Loucy (cell line): Measurements from ENCODE around the gene GPC2.
"Not testable (repeated sequence)": the region's sequence is repeated elsewhere in the genome, so short reads cannot be mapped to it uniquely, and the experiment has no call there.

Source experiments
- H2AFZ ChIP-seq: fragments of 200-600 bp; sonication (generic); 2 replicates; pipeline ENCODE4 v1.6.0; 2016; ENCODE audit warnings: antibody characterized with exemption, mild to moderate bottlenecking, low read length, moderate library complexity
- H3F3A ChIP-seq: fragments of 200-600 bp; 2 replicates; pipeline ENCODE4 v1.6.0; 2016; ENCODE audit warnings: antibody characterized with exemption, low read depth, mild to moderate bottlenecking
- H3K27me3 ChIP-seq: fragments of 200-600 bp; sonication (generic); 2 replicates; pipeline ENCODE4 v1.6.1; 2014; ENCODE audit warnings: low read length, mild to moderate bottlenecking; ENCODE audit not compliant: insufficient read depth, poor library complexity, severe bottlenecking
- H3K36me3 ChIP-seq: fragments of 200-600 bp; sonication (generic); 2 replicates; pipeline ENCODE4 v1.6.1; 2016; ENCODE audit warnings: low read length; ENCODE audit not compliant: insufficient read depth
- H3K4me1 ChIP-seq: fragments of 200-600 bp; sonication (generic); 2 replicates; pipeline ENCODE4 v1.5.1; 2014; ENCODE audit warnings: low read length, mild to moderate bottlenecking; ENCODE audit not compliant: insufficient read depth, poor library complexity, severe bottlenecking
- H3K4me2 ChIP-seq: fragments of 200-600 bp; sonication (generic); 2 replicates; pipeline ENCODE4 v1.6.0; 2014; ENCODE audit warnings: antibody characterized with exemption, low read length, low read depth, mild to moderate bottlenecking; ENCODE audit not compliant: poor library complexity, severe bottlenecking
- H3K4me3 ChIP-seq: fragments of 200-600 bp; sonication (generic); 2 replicates; pipeline ENCODE4 v1.5.1; 2014; ENCODE audit warnings: low read length, mild to moderate bottlenecking, mixed read lengths; ENCODE audit not compliant: poor library complexity, severe bottlenecking
- H3K79me2 ChIP-seq: fragments of 200-600 bp; sonication (generic); 2 replicates; pipeline ENCODE4 v1.6.1; 2014; ENCODE audit warnings: low read length; ENCODE audit not compliant: insufficient read depth
- H3K9ac ChIP-seq: fragments of 200-600 bp; sonication (generic); 2 replicates; pipeline ENCODE4 v1.6.0; 2014; ENCODE audit warnings: mild to moderate bottlenecking, low read depth, low read length, moderate library complexity; ENCODE audit not compliant: poor library complexity, severe bottlenecking
- H3K9me2 ChIP-seq: fragments of 200-600 bp; sonication (generic); replicated peaks from 2 replicates; pipeline ENCODE4 v1.6.1; 2016; ENCODE audit warnings: low read depth, low read length, mixed read lengths
- H3K9me3 ChIP-seq: fragments of 200-600 bp; sonication (generic); 2 replicates; pipeline ENCODE4 v1.6.1; 2014; ENCODE audit warnings: mild to moderate bottlenecking, antibody characterized with exemption, low read length, low read depth; ENCODE audit not compliant: insufficient read depth
- H4K20me1 ChIP-seq: fragments of 200-600 bp; sonication (generic); 2 replicates; pipeline ENCODE4 v1.6.0; 2014; ENCODE audit warnings: antibody characterized with exemption, low read length, mild to moderate bottlenecking; ENCODE audit not compliant: insufficient read depth, poor library complexity, severe bottlenecking
- CTCF ChIP-seq: fragments of 200-600 bp; sonication (generic); conservative IDR thresholded peaks from 2 replicates; pipeline ENCODE4 v1.5.1; 2014; ENCODE audit warnings: mild to moderate bottlenecking, antibody characterized with exemption, low read length
- EZH2phosphoT487 ChIP-seq: fragments of 200-600 bp; IDR thresholded peaks from 2 replicates; pipeline ENCODE4 v1.6.1; 2018; ENCODE audit warnings: antibody characterized with exemption, mild to moderate bottlenecking, moderate library complexity, borderline replicate concordance

GPC2 gene

DNA sequence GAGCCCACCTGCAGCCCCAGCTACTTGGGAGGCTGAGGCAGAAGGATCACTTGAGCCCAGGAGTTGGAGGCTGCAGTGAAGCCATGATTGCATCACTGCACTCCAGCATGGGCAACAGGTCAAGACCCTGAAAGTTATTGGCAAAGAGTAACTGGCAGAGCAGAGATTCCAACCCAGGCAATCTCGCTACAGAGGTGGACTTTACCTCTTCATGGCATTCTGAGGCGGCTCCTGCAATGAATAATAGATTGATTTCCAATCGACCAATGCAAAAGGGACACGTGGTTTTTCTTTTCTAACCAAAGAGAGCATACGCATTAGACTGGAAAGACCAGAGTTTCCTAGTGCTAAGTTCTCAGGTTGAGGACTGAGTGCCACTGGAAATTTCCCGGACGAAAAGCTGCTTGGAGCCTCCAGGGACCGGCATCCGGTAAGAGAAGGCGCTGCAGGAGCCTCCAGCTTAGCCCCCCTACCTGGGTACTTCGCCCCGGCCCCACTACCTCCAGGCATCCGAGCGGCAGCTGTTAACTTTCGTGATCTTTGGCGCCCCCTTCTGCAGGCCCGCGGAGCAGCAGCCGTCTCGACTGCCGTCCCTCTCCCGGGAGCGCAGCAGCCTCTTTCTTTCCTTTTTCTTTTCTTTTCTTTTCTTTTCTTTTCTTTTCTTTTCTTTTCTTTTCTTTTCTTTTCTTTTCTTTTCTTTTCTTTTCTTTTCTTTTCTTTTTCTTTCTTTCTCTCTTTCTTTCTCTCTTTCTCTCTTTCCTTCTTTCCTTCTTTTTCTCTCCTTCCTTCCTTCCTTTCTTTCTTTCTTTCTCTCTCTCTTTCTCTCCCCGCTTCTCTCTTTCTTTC is 46.4 kb downstream of the GPC2 start:
- no peaks in the 10 kb centered on the region for H3K27me3 ChIP-seq
- peak overlapping the region; percentile 66 for H3K4me3 ChIP-seq
- no peaks in the 10 kb centered on the region for H3K9me2 ChIP-seq
- peak overlapping the region; percentile 81 for H3K4me2 ChIP-seq
- TF ChIP-seq EZH2phosphoT487 (no peak), CTCF (peak; percentile 76)
- no peaks in the 10 kb centered on the region for H3K36me3 ChIP-seq
- H4K20me1 ChIP-seq, result no peaks in the 10 kb centered on the region
- peaks cover 12% of the 10 kb centered on the region for H3K4me1 ChIP-seq
- H2AFZ ChIP-seq, result peak overlapping the region; percentile 89
- no peaks in the 10 kb centered on the region for H3F3A ChIP-seq
- H3K79me2 ChIP-seq, result peaks cover 7% of the 10 kb centered on the region; the same call in 1 of the 2 replicates
- H3K9ac ChIP-seq, result peak overlapping the region; percentile 35
- H3K9me3 ChIP-seq, result no peaks in the 10 kb centered on the region

DNA sequence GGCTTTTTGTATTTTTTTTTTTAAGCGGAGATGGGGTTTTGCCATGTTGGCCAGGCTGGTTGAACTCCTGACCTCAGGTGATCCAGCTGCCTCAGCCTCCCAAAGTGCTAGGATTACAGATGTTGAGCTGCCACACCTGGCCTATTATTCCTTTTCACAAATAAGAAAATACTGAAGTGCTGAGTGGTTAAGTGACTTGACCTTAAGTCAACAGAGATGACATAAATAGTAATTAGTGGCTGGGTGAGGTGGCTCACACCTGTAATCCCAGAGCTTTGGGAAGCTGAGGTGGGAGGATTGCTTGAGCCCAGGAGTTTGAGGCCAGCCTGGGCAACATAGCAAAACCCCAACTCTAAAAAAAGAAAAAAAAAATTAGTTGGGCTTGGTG is 47.0 kb downstream of the GPC2 start:
- H3K27me3 ChIP-seq, H3K9me3 ChIP-seq, H3K36me3 ChIP-seq, H3K9me2 ChIP-seq, H3K9ac ChIP-seq, H3F3A ChIP-seq, H3K4me2 ChIP-seq, H3K4me3 ChIP-seq, H4K20me1 ChIP-seq, H2AFZ ChIP-seq: not testable (repeated sequence)
- H3K4me1 ChIP-seq, result peaks cover 17% of the 10 kb centered on the region
- peaks cover 13% of the 10 kb centered on the region for H3K79me2 ChIP-seq

DNA sequence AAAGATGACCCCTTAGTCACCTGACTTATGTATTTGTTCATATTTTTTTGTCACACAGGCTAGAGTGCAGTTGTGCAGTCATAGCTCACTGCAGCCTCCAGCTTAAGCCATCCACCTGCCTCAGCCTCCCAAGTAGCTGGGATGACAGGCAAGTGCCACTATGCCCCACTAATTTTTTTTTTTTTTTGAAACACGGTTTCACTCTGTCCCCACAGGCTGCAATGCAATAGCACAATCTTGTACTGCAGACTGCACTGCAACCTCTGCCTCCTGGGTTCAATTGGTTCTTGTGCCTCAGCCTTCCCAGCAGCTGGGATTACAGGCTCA is 48.6 kb downstream of the GPC2 start:
- Histone ChIP-seq H3K27me3 (no peaks in the 10 kb centered on the region), H2AFZ (no peak overlapping the region), H3K4me2 (peak overlapping the region; percentile 98), H3K9me2 (no peaks in the 10 kb centered on the region), H3K4me1 (peaks cover 25% of the 10 kb centered on the region), H3K36me3 (no peaks in the 10 kb centered on the region), H3K9me3 (no peaks in the 10 kb centered on the region), H3F3A (no peaks in the 10 kb centered on the region; the same call in 1 of the 2 replicates), H3K4me3 (peak overlapping the region; percentile 95), H3K79me2 (peaks cover 25% of the 10 kb centered on the region), H3K9ac (peak overlapping the region; percentile 97), H4K20me1 (no peaks in the 10 kb centered on the region)
- TF ChIP-seq EZH2phosphoT487 (no peak), CTCF (no peak)
